ENCODE results near the gene NGRN.
"Not testable (repeated sequence)": the region's sequence is repeated elsewhere in the genome, so short reads cannot be mapped to it uniquely, and the experiment has no call there.

NGRN gene

GRCh38 chr15:90234096-90234988 is 31.1 kb upstream of the NGRN start, which contains the start of gene GDPGP1:
GDPGP1 (plus strand) TSS chr15:90234209; CDS start chr15:90240909, 6,700 bp downstream.
- DNase-seq = no peak

GRCh38 chr15:90239371-90239770 is 26.1 kb upstream of the NGRN start:
- DNase-seq = no peak

- DNase-seq = no peak
These were observed 24.6 kb upstream of the NGRN start for GRCh38 chr15:90240856-90241255.

GRCh38 chr15:90241343-90242192 is 23.9 kb upstream of the NGRN start:
- no peak for DNase-seq

- no peak for DNase-seq
These were observed 21.4 kb upstream of the NGRN start for GRCh38 chr15:90243943-90244639.

GRCh38 chr15:90248789-90249202 is 16.7 kb upstream of the NGRN start:
- no peak for DNase-seq

- peak; percentile 94 for DNase-seq
These were observed 16.1 kb upstream of the NGRN start, which contains the start of gene TTLL13 for GRCh38 chr15:90249203-90249863. TTLL13 (plus strand) TSS chr15:90249556; CDS start chr15:90250631, 1,075 bp downstream.

GRCh38 chr15:90257776-90258175 is 7.7 kb upstream of the NGRN start:
- DNase-seq = no peak

- no peak for DNase-seq
These were observed 5.9 kb upstream of the NGRN start for GRCh38 chr15:90259524-90259923.

- not testable (repeated sequence) for DNase-seq
These were observed 4.7 kb upstream of the NGRN start for GRCh38 chr15:90260731-90261130.

- no peak for DNase-seq
These were observed 3.7 kb upstream of the NGRN start for GRCh38 chr15:90261811-90262210.

- DNase-seq = no peak
These were observed 3.0 kb upstream of the NGRN start for GRCh38 chr15:90262426-90262825.

- peak in 1 of 2 experiments; percentile 19 for DNase-seq
These were observed 801 bp upstream of the NGRN start for GRCh38 chr15:90264671-90265070.

GRCh38 chr15:90266061-90266431 is 574 bp downstream of the NGRN start:
- DNase-seq = peak; percentile 30 to 39

GRCh38 chr15:90266485-90266884 is 1.0 kb downstream of the NGRN start:
- DNase-seq = no peak

GRCh38 chr15:90268415-90268814 is 2.9 kb downstream of the NGRN start:
- no peak for DNase-seq

GRCh38 chr15:90270502-90271150 is 5.2 kb downstream of the NGRN start:
- no peak for DNase-seq

- no peak for DNase-seq
These were observed 6.1 kb downstream of the NGRN start for GRCh38 chr15:90271459-90272166.

- DNase-seq = not testable (repeated sequence)
These were observed 13.0 kb downstream of the NGRN start for GRCh38 chr15:90278467-90278866.

GRCh38 chr15:90280743-90281142 is 15.3 kb downstream of the NGRN start:
- DNase-seq = not testable (repeated sequence)

GRCh38 chr15:90281637-90282036 is 16.2 kb downstream of the NGRN start:
- DNase-seq = not testable (repeated sequence)
